SK-N-SH (cell line): ENCODE results near the gene D2HGDH. TPM values are rescaled to one million over a fixed set of nuclear protein-coding genes. Genes with fewer than 3 reads are reported as not detected.
"Not testable (repeated sequence)": the region's sequence is repeated elsewhere in the genome, so short reads cannot be mapped to it uniquely, and the experiment has no call there.

Experiments used
- CTCF ChIA-PET: fragments of 300-600, 350-600 bp; formaldehyde crosslinking; extraction: SDS; loops from one replicate; lab custom pipeline; 2021; lab: Yijun Ruan, JAX
- POLR2A ChIA-PET: fragments of 350-600 bp; sonication (Branson Sonifier 250); formaldehyde crosslinking; extraction: SDS; loops from one replicate; lab custom pipeline; 2020; ENCODE audit warnings: antibody characterized with exemption, inconsistent platforms; lab: Yijun Ruan, JAX
- DNase-seq: peaks from one replicate; pipeline ENCODE4 v3.0.0; 2012
- H2AFZ ChIP-seq: fragments of 200-600 bp; sonication (generic); 2 replicates; pipeline ENCODE4 v1.8.1; 2016; ENCODE audit warnings: antibody characterized with exemption, mild to moderate bottlenecking, low read depth
- H3F3A ChIP-seq: fragments of 200-600 bp; sonication (generic); replicated peaks from 2 replicates; pipeline ENCODE3; 2016; ENCODE audit warnings: antibody characterized with exemption, mild to moderate bottlenecking; ENCODE audit not compliant: insufficient read depth
- H3K27ac ChIP-seq, 2 experiments: fragments of 200-500 bp in 1 of 2; fragments of 200-600 bp in 1 of 2; sonication (Bioruptor generic) in 1 of 2; sonication (generic), shearing (Covaris generic) in 1 of 2; 2 replicates each; pipeline versions ENCODE4 v1.5.1 to v1.6.1; 2014 to 2016; ENCODE audit warnings: low read depth in 2 of 2, inconsistent platforms in 1 of 2, low read length in 1 of 2, mild to moderate bottlenecking in 1 of 2, mixed read lengths in 1 of 2
- H3K27me3 ChIP-seq: fragments of 200-600 bp; sonication (generic), shearing (Covaris generic); 2 replicates; pipeline ENCODE4 v1.6.1; 2016; ENCODE audit warnings: mixed run types; ENCODE audit not compliant: insufficient read depth
- H3K36me3 ChIP-seq, 2 experiments: fragments of 200-500 bp in 1 of 2; fragments of 200-600 bp in 1 of 2; sonication (Bioruptor generic) in 1 of 2; sonication (generic) in 1 of 2; replicated peaks in 1 of 2; 2 replicates each; pipeline versions ENCODE3 to v1.5.1; 2014 to 2016; ENCODE audit warnings: low read length in 1 of 2, mild to moderate bottlenecking in 1 of 2; ENCODE audit not compliant: insufficient read depth in 2 of 2, control insufficient read depth in 1 of 2
- H3K4me1 ChIP-seq, 2 experiments: fragments of 200-500 bp in 1 of 2; fragments of 200-600 bp in 1 of 2; sonication (Bioruptor generic) in 1 of 2; sonication (generic), shearing (Covaris generic) in 1 of 2; 2 replicates each; pipeline versions ENCODE4 v1.5.1 to v1.6.1; 2014 to 2016; ENCODE audit warnings: low read depth in 1 of 2, low read length in 1 of 2, mixed run types in 1 of 2; ENCODE audit not compliant: insufficient read depth in 2 of 2, control insufficient read depth in 1 of 2
- H3K4me2 ChIP-seq: fragments of 200-600 bp; sonication (generic), shearing (Covaris generic); 2 replicates; pipeline ENCODE4 v1.6.1; 2017; ENCODE audit warnings: mixed run types
- H3K4me3 ChIP-seq, 2 experiments: fragments of 200-500 bp in 1 of 2; fragments of 200-600 bp in 1 of 2; sonication (Bioruptor generic) in 1 of 2; sonication (generic), shearing (Covaris generic) in 1 of 2; 2 replicates each; pipeline versions ENCODE4 v1.5.1 to v1.8.1; 2014 to 2016; ENCODE audit warnings: low read depth in 2 of 2, inconsistent platforms in 1 of 2, low read length in 1 of 2, mild to moderate bottlenecking in 1 of 2, mixed read lengths in 1 of 2, moderate library complexity in 1 of 2
- H3K79me2 ChIP-seq: fragments of 200-600 bp; sonication (generic); 2 replicates; pipeline ENCODE4 v1.8.1; 2017; ENCODE audit warnings: mild to moderate bottlenecking; ENCODE audit not compliant: insufficient read depth
- H3K9ac ChIP-seq: fragments of 200-600 bp; sonication (generic); 2 replicates; pipeline ENCODE4 v1.6.1; 2017; ENCODE audit warnings: mixed run types
- H3K9me2 ChIP-seq: fragments of 200-600 bp; sonication (generic); 2 replicates; pipeline ENCODE4 v1.6.1; 2017; ENCODE audit warnings: mixed run types
- H3K9me3 ChIP-seq: fragments of 200-600 bp; sonication (generic); 2 replicates; pipeline ENCODE4 v1.6.1; 2017; ENCODE audit warnings: mixed run types, mild to moderate bottlenecking, moderate library complexity
- H4K20me1 ChIP-seq: fragments of 200-600 bp; sonication (generic); 2 replicates; pipeline ENCODE4 v1.6.1; 2017; ENCODE audit warnings: mild to moderate bottlenecking, mixed run types; ENCODE audit not compliant: insufficient read depth
- CTCF ChIP-seq: fragments of 200-600 bp; sonication (generic); IDR thresholded peaks from 2 replicates; pipeline ENCODE4 v1.6.1; 2017; ENCODE audit warnings: antibody characterized with exemption, mild to moderate bottlenecking, moderate library complexity
- EP300 ChIP-seq, 2 experiments: IDR thresholded peaks; 2 replicates each; pipeline versions ENCODE4 v1.4.0 to v1.6.1; 2012; ENCODE audit warnings: borderline replicate concordance in 1 of 2, low read depth in 1 of 2, low read length in 1 of 2
- EZH2phosphoT487 ChIP-seq: fragments of 200-600 bp; sonication (generic); IDR thresholded peaks from 2 replicates; pipeline ENCODE4 v1.6.1; 2017; ENCODE audit warnings: low read depth, mixed run types, mild to moderate bottlenecking, antibody characterized with exemption, moderate library complexity, borderline replicate concordance
- FOXM1 ChIP-seq: IDR thresholded peaks from 2 replicates; pipeline ENCODE4 v1.4.0; 2012; ENCODE audit warnings: low read depth, mild to moderate bottlenecking
- MAX ChIP-seq: IDR thresholded peaks from 2 replicates; pipeline ENCODE4 v1.4.0; 2012; ENCODE audit warnings: low read depth
- MXI1 ChIP-seq: IDR thresholded peaks from 2 replicates; pipeline ENCODE4 v1.6.1; 2012; ENCODE audit warnings: mild to moderate bottlenecking, low read depth, low read length, improper control_type of control experiment
- NFIC ChIP-seq: IDR thresholded peaks from 2 replicates; pipeline ENCODE4 v1.4.0; 2012; ENCODE audit warnings: borderline replicate concordance
- PBX3 ChIP-seq: IDR thresholded peaks from 2 replicates; pipeline ENCODE4; 2012
- POLR2AphosphoS5 ChIP-seq: IDR thresholded peaks from 2 replicates; pipeline ENCODE4 v1.6.1; 2012; ENCODE audit warnings: low read depth, low read length
- RAD21 ChIP-seq: IDR thresholded peaks from 2 replicates; pipeline ENCODE4 v1.6.1; 2012; ENCODE audit warnings: mild to moderate bottlenecking, low read length
- RFX5 ChIP-seq: IDR thresholded peaks from 2 replicates; pipeline ENCODE4 v1.6.1; 2012; ENCODE audit warnings: mild to moderate bottlenecking, improper control_type of control experiment, low read length
- SIN3A ChIP-seq: IDR thresholded peaks from 2 replicates; pipeline ENCODE4 v1.6.1; 2012; ENCODE audit warnings: low read depth, mild to moderate bottlenecking, low read length, moderate library complexity, borderline replicate concordance
- USF1 ChIP-seq: IDR thresholded peaks from 2 replicates; pipeline ENCODE4 v1.4.0; 2012; ENCODE audit warnings: low read depth, borderline replicate concordance
- USF2 ChIP-seq: fragments of 150-350 bp; IDR thresholded peaks from 2 replicates; pipeline ENCODE4 v1.6.1; 2017; ENCODE audit warnings: antibody characterized with exemption, low read length, low read depth, borderline replicate concordance
- WGBS: methylation state at CpG from one replicate; pipeline ENCODE4 v1.1.6; 2017; ENCODE audit warnings: low lambda C conversion rate; 5-methylcytosine and 5-hydroxymethylcytosine counted together
- polyA plus RNA-seq, 3 experiments: library from polyadenylated mRNA; depleted of rRNA; stranded (reverse); fragments of >200 nt; gene quantifications; 2 replicates each; pipeline ENCODE4 v1.2.3, GENCODE V29; 2012

Gene D2HGDH
- polyA plus RNA-seq, 1 of the 3 experiments (the other 2 are of a cell fraction), result 36.3 TPM

GRCh38 chr2:241791385-241791784 lies 57.0 kb downstream of the D2HGDH start:
- POLR2A ChIA-PET, H3K4me3 ChIP-seq, H2AFZ ChIP-seq, H3K4me2 ChIP-seq, H4K20me1 ChIP-seq, H3K27ac ChIP-seq, H3K4me1 ChIP-seq, H3F3A ChIP-seq, H3K9me3 ChIP-seq, H3K79me2 ChIP-seq, H3K36me3 ChIP-seq, H3K9ac ChIP-seq, DNase-seq, H3K27me3 ChIP-seq, H3K9me2 ChIP-seq, CTCF ChIA-PET: not testable (repeated sequence)
- WGBS, result 38% methylated on average over 2 of the region's 3 CpGs

- H3K79me2 ChIP-seq, result no peaks in the 10 kb centered on the region
- H3K27me3 ChIP-seq, result no peaks in the 10 kb centered on the region
- no peak overlapping the region for H3K4me2 ChIP-seq
- no peak overlapping the region for H2AFZ ChIP-seq
- H3K9me3 ChIP-seq, result no peaks in the 10 kb centered on the region
- WGBS, result 91% methylated on average over 5 of the region's 5 CpGs
- ChIA-PET POLR2A (no interaction called here), CTCF (interaction anchor here (1.3 kb wide), 1 partner anchor 85 kb away, joined by 3 read pairs; no protein-coding TSS in a partner anchor)
- H3F3A ChIP-seq, result no peaks in the 10 kb centered on the region
- DNase-seq, result no peak
- H3K4me1 ChIP-seq, result peaks cover 0 to 10% of the 10 kb centered on the region in 2 experiments; a peak in 1 of 4 replicates
- H3K4me3 ChIP-seq, result no peak overlapping the region
- no peak overlapping the region for H3K27ac ChIP-seq
- no peaks in the 10 kb centered on the region for H3K36me3 ChIP-seq
- H4K20me1 ChIP-seq, result no peaks in the 10 kb centered on the region
- TF ChIP-seq CTCF (no peak), USF1 (no peak), SIN3A (no peak), RFX5 (no peak), PBX3 (no peak), EP300 (IDR thresholded peaks at IDR 0.05; ENCODE audit: borderline replicate concordance in 1 of 2, low read depth in 1 of 2, low read length in 1 of 2) (no peak), USF2 (no peak), NFIC (no peak), RAD21 (no peak), POLR2AphosphoS5 (no peak), FOXM1 (no peak), MAX (no peak), EZH2phosphoT487 (no peak), MXI1 (no peak)
- no peak overlapping the region for H3K9ac ChIP-seq
- H3K9me2 ChIP-seq, result no peaks in the 10 kb centered on the region
These were observed 59.0 kb downstream of the D2HGDH start for GRCh38 chr2:241793385-241793784.
